Motor neuron (in vitro differentiated cells): ENCODE measurements around the gene ARMH3. TPM values are rescaled to one million over a fixed set of nuclear protein-coding genes. Genes with fewer than 3 reads are reported as not detected.

Experiments used
- ATAC-seq, 8 experiments: fragments of 200-7000 bp; cut with Tn5 transposase; replicated peaks in 6 of 8; 2 replicates each; pipeline ENCODE4 v1.8.0; 2021; ENCODE audit warnings: mild to moderate bottlenecking in 8 of 8, moderate library complexity in 8 of 8
- H3K27ac ChIP-seq, 2 donors: fragments of 250-450 bp; sonication (Bioruptor Pico); 2 replicates each; pipeline ENCODE4 v1.9.0; 2021; ENCODE audit warnings: antibody characterized with exemption in 2 of 2, mild to moderate bottlenecking in 2 of 2, moderate library complexity in 1 of 2
- H3K4me1 ChIP-seq, 2 donors: fragments of 250-450 bp; sonication (Bioruptor Pico); replicated peaks in 1 of 2; 2 replicates each; pipeline ENCODE4 v1.6.1; 2021; ENCODE audit warnings: antibody characterized with exemption in 2 of 2, mild to moderate bottlenecking in 2 of 2, moderate library complexity in 1 of 2
- H3K4me3 ChIP-seq, 5 donors: fragments of 250-450 bp; sonication (Bioruptor Pico); 2 replicates each; pipeline ENCODE4 v1.9.0; 2021; ENCODE audit warnings: antibody characterized with exemption in 5 of 5, mild to moderate bottlenecking in 5 of 5, moderate library complexity in 4 of 5
- WGBS, 10 experiments: fragments of 450-650 bp; shearing (Covaris generic); methylation state at CpG; one replicate each; pipeline ENCODE4 v1.0.0; 2022; 5-methylcytosine and 5-hydroxymethylcytosine counted together
- in situ Hi-C, 9 experiments: fragments of 400-800 bp; cut with MboI; loops; one replicate each; pipeline ENCODE4 v1.15.0; 2021; ENCODE audit warnings: low sequenced_read_pairs in 9 of 9, low pct_unique_long_range_greater_than_20kb in 2 of 9; ENCODE audit not compliant: unreplicated experiment in 9 of 9
- total RNA-seq, 8 experiments: library from RNA; unstranded; fragments of 300-600 nt; gene quantifications; 2 replicates each; pipeline versions ENCODE4 v1.2.3 to v1.2.4, GENCODE V29; 2022

ARMH3 gene
- total RNA-seq, 8 experiments from 2014 or later: 5.5 to 18.3 (median 10.0) TPM

DNA sequence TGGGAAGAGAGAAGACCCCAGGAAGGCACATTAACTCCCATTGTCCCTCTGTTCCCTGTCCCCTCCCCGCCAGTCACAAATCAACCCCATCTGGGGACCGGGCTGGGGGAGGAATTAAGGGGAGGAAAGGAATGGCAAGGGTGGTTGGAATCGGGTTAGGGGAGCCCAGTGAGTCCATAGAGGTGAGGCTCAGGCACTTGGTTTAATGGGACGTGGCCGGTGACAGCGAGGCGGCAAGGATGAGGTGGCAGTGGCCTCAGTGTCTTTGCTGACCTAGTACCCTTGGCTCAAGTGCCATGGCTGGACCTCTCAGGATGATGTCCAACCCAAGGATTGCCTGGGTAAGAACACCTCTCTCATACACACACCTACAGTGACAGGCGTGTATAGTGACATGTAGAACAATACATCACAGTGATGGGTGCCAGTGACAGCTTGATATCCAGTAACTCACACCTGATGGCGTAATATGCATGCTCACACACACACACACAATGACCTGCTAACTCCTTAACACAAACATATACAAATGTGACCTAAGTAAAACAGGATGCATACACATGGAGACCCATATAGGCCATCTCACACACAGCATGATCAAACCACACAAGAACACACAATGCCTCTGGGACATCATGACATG, 224.7 kb downstream of the ARMH3 start:
- WGBS, 10 experiments: 80 to 100% (median 100%) methylated on average over 1 of the region's 9 CpGs; no CpG with 5 or more reads in 7 of the 10 experiments
- peak overlapping the region; percentile 90 for H3K27ac ChIP-seq
- in situ Hi-C loops: loop anchor here in 4 of 9 experiments (25.0 kb wide), 1 partner anchor 181 kb away; no protein-coding TSS in a partner anchor
- H3K4me3 ChIP-seq: peak overlapping the region; percentile 10 to 26 (median 17)
- peaks cover 47 to 54% of the 10 kb centered on the region in 2 donors for H3K4me1 ChIP-seq
- ATAC-seq: no peak

DNA sequence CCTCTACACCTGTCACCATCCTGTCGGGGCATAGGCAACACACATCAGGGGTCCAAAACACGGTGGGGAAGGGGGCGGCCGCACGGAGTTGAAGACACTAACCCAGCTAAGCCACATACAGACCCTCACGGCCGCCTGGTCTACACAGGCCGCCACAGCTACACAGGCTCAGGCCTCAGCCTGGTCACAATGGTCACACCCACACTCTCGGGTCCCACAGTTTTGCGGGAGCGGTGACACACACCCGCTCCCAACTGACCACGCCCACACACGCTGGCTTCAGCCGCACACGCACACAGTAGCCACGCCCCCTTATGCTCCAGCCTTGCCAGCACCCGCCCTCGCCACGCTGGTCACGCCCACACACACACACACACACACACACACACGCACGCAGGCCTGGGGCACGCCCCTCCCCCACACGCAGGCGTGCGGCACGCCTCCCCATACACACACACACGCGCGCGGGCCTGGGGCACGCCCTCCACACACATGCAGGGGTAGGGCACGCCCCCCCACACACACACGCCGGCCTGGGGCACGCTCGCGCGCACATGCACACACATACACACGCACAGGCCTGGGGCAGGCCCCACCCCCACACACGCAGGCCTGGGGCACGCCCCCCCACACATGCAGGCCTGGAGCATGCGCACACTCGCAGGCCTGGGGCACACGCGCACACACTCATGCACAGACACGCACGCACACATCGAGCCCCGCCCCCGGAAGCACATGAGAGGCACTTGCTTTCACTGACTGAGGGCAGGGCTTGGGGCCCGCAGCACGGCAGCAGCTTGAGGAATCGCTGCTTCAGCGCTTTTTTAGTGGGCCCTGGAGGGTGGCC, 225.4 kb downstream of the ARMH3 start:
- WGBS, 10 experiments: 0 to 10% (median 1%) methylated on average over 4 to 14 of the region's 56 CpGs; no CpG with 5 or more reads in 7 of the 10 experiments
- ATAC-seq: peak; percentile 69 to 85 (median 79)
- in situ Hi-C loops: loop anchor here in 4 of 9 experiments (25.0 kb wide), 1 partner anchor 182 kb away; no protein-coding TSS in a partner anchor
- Histone ChIP-seq H3K4me3 (peak overlapping the region; percentile 10 to 26 (median 17)), H3K4me1 (peaks cover 39 to 47% of the 10 kb centered on the region in 2 donors), H3K27ac (peak overlapping the region; percentile 90)

DNA sequence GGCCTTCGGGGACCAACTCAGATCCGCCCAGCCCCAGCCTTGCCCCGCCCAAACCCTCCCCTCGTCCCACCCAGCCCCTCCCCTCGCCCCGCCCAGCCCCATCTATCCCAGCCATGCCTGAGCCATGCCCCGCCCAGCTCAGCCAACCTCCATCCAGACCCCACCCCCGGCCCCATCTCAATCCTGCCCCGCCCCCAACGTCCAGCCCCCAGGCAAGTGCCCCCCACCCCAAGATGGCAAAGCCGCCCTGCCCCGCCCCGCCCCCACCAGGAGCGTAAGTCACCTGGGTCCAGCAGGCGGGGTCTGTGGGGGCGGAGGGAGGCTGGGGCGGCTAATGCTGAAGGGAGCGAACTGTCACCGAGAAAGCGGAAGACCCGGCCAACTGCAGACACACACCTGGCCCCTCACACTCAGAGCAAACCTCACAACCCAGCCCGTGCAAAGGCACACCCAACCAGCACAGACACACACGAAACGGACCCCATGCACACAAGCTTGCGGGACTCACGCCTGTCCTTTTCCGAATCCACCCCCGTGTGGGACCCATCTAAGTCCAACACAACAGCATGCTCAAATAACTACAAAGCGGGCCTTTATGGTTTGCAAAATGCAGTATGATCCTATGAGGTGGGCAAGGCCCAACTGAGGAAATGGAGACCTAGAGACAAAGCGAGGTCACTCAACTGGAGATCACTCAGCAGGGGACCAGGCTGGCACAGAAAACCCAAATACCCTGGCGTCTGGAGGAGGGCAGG, 226.2 kb downstream of the ARMH3 start:
- ATAC-seq: peak in 6 of 8 experiments; percentile 1 to 39 (median 25)

DNA sequence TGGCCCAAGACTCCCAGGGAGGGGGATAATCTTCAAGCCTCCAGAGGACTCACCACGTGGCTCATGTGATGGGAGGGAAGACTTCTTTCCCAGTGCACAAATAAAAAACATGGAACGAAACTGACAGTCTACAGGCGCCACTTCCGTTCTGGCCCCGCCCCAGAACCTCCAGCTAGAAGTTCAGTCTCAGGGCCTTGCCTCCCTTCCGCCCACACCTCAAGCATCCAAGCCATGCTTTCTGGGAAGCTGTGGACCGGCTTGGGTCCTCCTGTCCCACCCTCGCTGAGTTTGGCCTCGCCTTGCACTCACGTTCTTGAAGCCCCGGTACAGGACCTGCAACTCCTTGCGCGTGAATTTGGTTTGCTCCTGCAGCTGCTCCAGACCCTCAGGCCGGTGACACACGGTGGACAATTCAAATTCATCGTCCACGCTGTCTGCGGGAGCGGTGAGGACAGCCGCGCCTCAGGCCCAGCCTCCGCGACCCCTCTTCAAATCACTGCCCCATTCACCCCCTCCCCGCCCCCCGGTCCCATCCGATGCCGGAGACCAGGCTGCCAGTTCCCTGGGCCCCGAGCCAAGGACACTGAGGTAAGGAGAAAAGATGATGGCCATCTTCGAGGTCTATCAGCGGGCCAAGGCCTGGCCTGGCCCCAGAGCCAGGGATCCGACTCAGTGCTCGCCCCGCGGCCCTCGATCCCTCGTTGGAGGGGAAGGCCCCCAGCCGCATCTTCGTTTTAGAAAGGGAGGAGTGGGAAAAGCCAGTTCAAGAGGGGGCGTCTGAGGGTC, 227.0 kb downstream of the ARMH3 start:
- Histone ChIP-seq H3K27ac (peak overlapping the region; percentile 65 to 86), H3K4me3 (peak overlapping the region; percentile 19 to 36 (median 23)), H3K4me1 (peaks cover 28 to 34% of the 10 kb centered on the region in 2 donors)
- peak in 3 of 8 experiments; percentile 0 to 6 (median 1) for ATAC-seq
- 20 to 95% (median 63%) methylated on average over 1 to 13 of the region's 39 CpGs; no CpG with 5 or more reads in 4 of the 10 experiments for WGBS, 10 experiments
- in situ Hi-C loops: loop anchor here in 4 of 9 experiments (25.0 kb wide), 1 partner anchor 183 kb away; no protein-coding TSS in a partner anchor

More for the DNA sequence above, 226.2 kb downstream of the ARMH3 start:
- WGBS, 10 experiments: 0 to 60% (median 16%) methylated on average over 1 to 4 of the region's 31 CpGs; no CpG with 5 or more reads in 6 of the 10 experiments
- Histone ChIP-seq H3K4me1 (peaks cover 31 to 39% of the 10 kb centered on the region in 2 donors), H3K27ac (peak overlapping the region; percentile 90), H3K4me3 (peak overlapping the region; percentile 19 to 36 (median 23))
- in situ Hi-C loops: loop anchor here in 4 of 9 experiments (25.0 kb wide), 1 partner anchor 183 kb away; no protein-coding TSS in a partner anchor

DNA sequence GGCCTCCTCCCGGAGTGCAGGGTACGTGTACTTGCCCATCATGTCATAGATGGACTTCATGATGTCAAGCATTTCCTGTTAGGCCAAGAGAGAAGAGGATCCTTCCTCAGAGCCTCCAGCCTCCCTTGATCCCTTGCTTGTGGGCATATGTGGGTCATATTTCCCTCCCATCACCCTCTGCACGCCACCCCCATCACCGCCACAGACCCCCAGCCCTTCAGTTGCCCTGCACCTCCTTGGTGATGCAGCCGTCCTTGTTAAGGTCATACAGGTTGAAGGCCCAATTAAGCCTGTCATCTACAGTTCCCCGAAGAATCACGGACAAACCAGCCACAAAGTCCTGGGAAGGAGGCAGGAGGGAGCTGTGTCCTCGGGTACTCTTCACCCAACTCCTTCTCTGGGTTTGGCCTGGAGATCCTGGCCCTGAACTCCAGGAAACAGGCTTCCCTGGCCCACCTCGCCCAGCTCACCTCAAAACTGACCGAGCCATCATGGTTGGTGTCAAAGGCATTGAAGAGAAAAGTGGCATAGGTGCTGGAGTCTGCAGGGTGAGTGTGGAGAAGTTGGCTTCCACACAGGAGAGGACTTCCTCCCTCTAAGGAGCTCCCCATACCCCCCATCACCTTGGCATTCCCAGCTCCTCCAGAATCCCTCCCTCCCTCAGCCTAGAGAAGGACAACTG, 227.9 kb downstream of the ARMH3 start:
- WGBS, 10 experiments: 87 to 100% (median 93%) methylated on average over 1 to 5 of the region's 10 CpGs; no CpG with 5 or more reads in 5 of the 10 experiments
- Histone ChIP-seq H3K4me1 (peaks cover 28 to 34% of the 10 kb centered on the region in 2 donors), H3K27ac (no peak overlapping the region), H3K4me3 (no peak overlapping the region)
- ATAC-seq: no peak
- in situ Hi-C loops: loop anchor here in 4 of 9 experiments (25.0 kb wide), 1 partner anchor 184 kb away; no protein-coding TSS in a partner anchor

DNA sequence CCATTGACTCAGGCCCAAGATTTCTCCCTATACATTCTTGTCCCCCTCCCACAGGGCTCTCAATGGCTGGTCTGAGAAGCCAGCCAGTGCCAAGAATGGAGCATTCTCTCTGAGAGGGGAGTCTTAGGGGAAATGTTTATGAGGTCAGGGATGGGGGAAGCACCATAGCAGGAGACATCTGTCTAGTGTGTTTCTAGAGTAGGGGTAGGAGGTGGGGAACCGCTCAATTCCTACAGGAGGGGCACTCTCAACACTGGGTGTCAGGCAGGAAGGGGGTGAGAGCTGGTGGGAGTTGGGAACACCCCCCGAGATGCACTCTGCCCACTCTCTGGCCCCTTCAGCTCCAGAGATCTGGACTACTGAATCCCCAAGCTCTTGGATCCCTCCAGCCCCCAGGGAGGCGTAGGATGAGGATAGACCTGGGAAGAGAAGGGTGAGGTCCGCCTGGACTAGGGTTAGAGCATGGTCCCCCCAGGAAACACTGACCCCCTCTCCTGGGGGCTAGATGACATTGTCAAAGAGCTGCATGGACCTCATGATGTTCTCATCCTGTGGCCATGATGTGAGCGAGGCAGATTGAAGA, 229.0 kb downstream of the ARMH3 start:
- in situ Hi-C loops: loop anchor here in 4 of 9 experiments (25.0 kb wide), 1 partner anchor 185 kb away; no protein-coding TSS in a partner anchor
- H3K4me3 ChIP-seq: no peak overlapping the region
- WGBS, 10 experiments: 81 to 100% (median 96%) methylated on average over 1 to 3 of the region's 5 CpGs; no CpG with 5 or more reads in 4 of the 10 experiments
- no peak overlapping the region for H3K27ac ChIP-seq
- no peak for ATAC-seq
- peaks cover 26 to 29% of the 10 kb centered on the region in 2 donors for H3K4me1 ChIP-seq

DNA sequence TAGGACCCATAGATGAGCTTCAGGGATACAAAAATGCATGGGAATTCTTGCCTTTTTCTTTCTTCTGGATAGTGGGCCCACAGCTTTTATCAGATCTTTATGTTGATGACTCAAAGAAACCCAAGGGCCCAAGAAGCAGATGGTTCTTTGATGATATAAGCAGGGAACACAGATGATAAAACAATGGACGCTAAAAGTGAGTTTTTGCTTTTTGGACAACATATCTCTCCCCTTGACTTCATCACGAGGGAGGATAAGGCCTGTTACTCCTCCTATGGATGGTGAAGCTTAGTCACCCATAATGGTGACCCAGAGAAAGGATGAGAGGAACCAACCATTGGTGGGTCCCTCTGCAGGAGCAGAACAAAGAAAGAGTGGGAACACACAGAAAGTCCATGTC, 231.2 kb downstream of the ARMH3 start:
- no peak for ATAC-seq
- peaks cover 11 to 12% of the 10 kb centered on the region in 2 donors for H3K4me1 ChIP-seq
- H3K27ac ChIP-seq: no peak overlapping the region
- WGBS, 10 experiments: 58 to 100% (median 100%) methylated on average over 1 to 2 of the region's 2 CpGs; no CpG with 5 or more reads in 3 of the 10 experiments
- in situ Hi-C loops: loop anchor here in 4 of 9 experiments (25.0 kb wide), 1 partner anchor 188 kb away; no protein-coding TSS in a partner anchor
- no peak overlapping the region for H3K4me3 ChIP-seq

DNA sequence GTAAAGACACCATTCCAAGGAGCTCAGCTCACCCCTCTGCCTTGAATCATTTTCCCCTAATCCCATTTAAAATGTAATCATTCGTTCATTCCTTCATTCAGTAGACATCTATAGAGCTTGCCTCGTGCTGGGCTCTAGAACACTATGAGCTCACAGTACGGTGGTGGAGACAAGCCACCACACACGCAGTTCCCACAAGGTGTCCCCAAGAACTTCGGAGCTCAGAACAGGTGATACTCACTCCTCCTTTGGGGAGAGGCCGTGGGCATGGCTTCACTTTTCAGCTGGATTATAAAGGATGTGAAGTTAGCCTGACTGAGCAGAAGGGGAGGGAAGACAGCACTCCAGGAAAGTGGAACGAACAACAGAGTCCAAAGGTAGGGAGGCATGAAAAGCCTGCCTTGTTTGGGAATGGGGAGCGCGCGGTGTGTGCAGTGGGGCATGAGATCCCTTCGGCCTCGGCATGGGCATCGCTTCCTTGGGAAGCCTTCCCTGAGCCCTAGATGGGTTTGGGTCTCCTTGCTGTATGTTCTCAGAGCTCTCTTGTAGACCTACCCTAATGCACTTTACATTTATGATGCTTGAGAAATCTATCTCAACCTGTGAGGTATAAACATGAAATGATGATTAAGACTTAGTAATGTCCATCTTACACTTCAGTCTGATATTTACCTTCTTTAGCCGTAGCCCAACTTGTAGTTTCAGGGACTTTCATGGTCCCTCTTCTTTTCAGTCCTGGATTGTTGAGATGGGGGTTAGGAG, 236.9 kb downstream of the ARMH3 start:
- Histone ChIP-seq H3K27ac (peak overlapping the region; percentile 49 to 98), H3K4me3 (peak overlapping the region; percentile 76 to 94 (median 82)), H3K4me1 (peaks cover 9 to 13% of the 10 kb centered on the region in 2 donors)
- peak; percentile 23 to 56 (median 48) for ATAC-seq
- in situ Hi-C loops: no loop called here
- 0 to 80% (median 25%) methylated on average over 1 to 8 of the region's 14 CpGs; no CpG with 5 or more reads in 1 of the 10 experiments for WGBS, 10 experiments

DNA sequence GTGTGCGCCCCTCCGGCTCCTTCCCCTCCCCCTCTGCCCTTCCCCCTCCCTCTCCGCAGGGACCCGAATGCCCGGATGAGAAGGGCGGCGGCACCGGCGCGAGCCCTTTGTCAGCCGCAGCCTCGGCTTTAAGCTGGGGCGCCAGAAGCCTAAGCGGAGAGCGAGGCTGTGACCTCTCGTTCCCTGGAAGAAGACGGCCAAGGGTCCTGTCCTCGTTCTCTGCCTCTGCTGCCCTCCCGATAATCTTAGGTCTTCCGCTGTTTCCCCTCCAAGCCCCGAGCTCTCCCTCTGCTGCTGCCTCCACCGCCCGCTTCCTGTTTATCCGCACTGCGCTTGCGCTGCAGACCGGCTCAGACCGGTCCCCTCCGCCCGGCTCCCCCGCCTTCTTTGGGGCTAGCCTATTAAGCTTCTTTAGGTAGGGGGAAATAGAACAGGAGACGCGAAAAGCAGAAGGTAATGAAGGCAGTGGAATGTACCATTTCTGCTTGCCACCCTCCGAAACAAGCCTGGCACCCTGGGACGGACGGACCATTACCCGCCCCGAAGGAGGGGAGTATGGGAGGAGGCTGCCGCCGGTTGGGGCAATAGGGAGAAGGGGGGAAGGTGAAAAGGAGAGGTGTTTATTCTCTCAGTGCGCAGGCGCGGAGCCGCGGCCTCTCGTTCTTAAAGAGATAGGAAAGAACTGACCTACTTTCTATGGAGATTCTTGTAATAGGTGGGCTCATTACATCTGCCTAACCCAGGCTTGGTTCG, 237.7 kb downstream of the ARMH3 start, which contains the start of gene OGA:
Gene OGA (minus strand): TSS at position 326 of the 753 bp plus-strand sequence. CDS start 422 bp downstream, outside the sequence.
- ATAC-seq: peak; percentile 81 to 94 (median 92)
- Histone ChIP-seq H3K4me3 (peak within 1 kb of the TSS; percentile 76 to 94 (median 82)), H3K27ac (peak within 1 kb of the TSS; percentile 97 to 98), H3K4me1 (peaks cover 11 to 13% of the 10 kb centered on the region in 2 donors)
- in situ Hi-C loops: no loop called here
- 0% methylated on average over 1 to 13 of the region's 47 CpGs; no CpG with 5 or more reads in 3 of the 10 experiments for WGBS, 10 experiments
